Mucosa of descending colon (tissue), 3 donors: ENCODE results near the gene SERTAD2. TPM values are rescaled to one million over a fixed set of nuclear protein-coding genes. Genes with fewer than 3 reads are reported as not detected.

Experiments
- ATAC-seq: fragments of 200-7000 bp; cut with Tn5 transposase; one replicate; pipeline ENCODE4 v1.9.1; 2020; ENCODE audit warnings: mild to moderate bottlenecking, moderate library complexity
- DNase-seq, 3 donors: peaks; one replicate each; pipeline ENCODE4 v3.0.0-alpha.2; 2020
- H3K36me3 ChIP-seq: fragments of 200-600 bp; one replicate; pipeline ENCODE4 v1.8.0; 2021; ENCODE audit warnings: low read depth, mild to moderate bottlenecking
- H3K4me1 ChIP-seq: fragments of 200-600 bp; one replicate; pipeline ENCODE4 v1.8.0; 2021; ENCODE audit warnings: low read depth, mild to moderate bottlenecking
- H3K4me3 ChIP-seq: fragments of 200-600 bp; one replicate; pipeline ENCODE4 v1.8.0; 2021; ENCODE audit warnings: mild to moderate bottlenecking
- H3K9me3 ChIP-seq: fragments of 200-600 bp; one replicate; pipeline ENCODE4 v1.8.0; 2021; ENCODE audit warnings: mild to moderate bottlenecking
- CTCF ChIP-seq: fragments of 200-600 bp; IDR thresholded peaks from one replicate; pipeline ENCODE4 v1.8.0; 2022; ENCODE audit warnings: antibody characterized with exemption, mild to moderate bottlenecking
- intact Hi-C, 2 donors: fragments of 100-400 bp; cut with DNase I in 1 of 2; cut with micrococcal nuclease in 1 of 2; formaldehyde crosslinking; loops; one replicate each; pipeline versions ENCODE4 v1.11.0 to v1.11.1; 2022; cut with DNase I, micrococcal nuclease
- total RNA-seq, 3 donors: library from RNA; stranded (reverse); fragmentation: NEBNext Ultra II Directional in 2 of 3; extraction: Animal tissue kit (Norgen Biotek cat#: 25700) in 2 of 3; gene quantifications; one replicate each; pipeline versions ENCODE4 v1.2.1 to v1.2.4, GENCODE V29; 2021 to 2023
- donor health status: DM: no; HTN: no; CAD: no; lungs with moderate emphysema.
- donor health status: DM: no; HTN: no; CAD: no.
- donor health status: DM: no; HTN: yes; CAD: no.

SERTAD2 gene
- total RNA-seq, 3 donors from 2014 or later = 17.3 to 20.6 (median 20.6) TPM

GRCh38 chr2:64650722-64651338 lies 2.9 kb downstream of the SERTAD2 start:
- intact Hi-C loops = loop anchor here (5.0 to 10.0 kb wide), 2 partner anchors 101 to 104 kb away; no protein-coding TSS in a partner anchor
- Histone ChIP-seq H3K9me3 (no peaks in the 10 kb centered on the region), H3K4me3 (no peak overlapping the region), H3K36me3 (no peaks in the 10 kb centered on the region), H3K4me1 (peaks cover 41% of the 10 kb centered on the region)
- no peak for TF ChIP-seq CTCF
- DNase-seq = peak; percentile 70 to 76 (median 76)
- peak; percentile 26 for ATAC-seq

GRCh38 chr2:64650296-64650695 lies 3.4 kb downstream of the SERTAD2 start:
- DNase-seq (no peak), ATAC-seq (no peak)
- Histone ChIP-seq H3K36me3 (no peaks in the 10 kb centered on the region), H3K9me3 (no peaks in the 10 kb centered on the region), H3K4me3 (no peak overlapping the region), H3K4me1 (peaks cover 41% of the 10 kb centered on the region)
- intact Hi-C loops = loop anchor here (5.0 to 10.0 kb wide), 2 partner anchors 102 to 105 kb away; no protein-coding TSS in a partner anchor
- no peak for TF ChIP-seq CTCF

GRCh38 chr2:64649626-64650025 lies 4.1 kb downstream of the SERTAD2 start:
- no peaks in the 10 kb centered on the region for H3K36me3 ChIP-seq
- peaks cover 41% of the 10 kb centered on the region for H3K4me1 ChIP-seq
- ATAC-seq = peak; percentile 2
- intact Hi-C loops = loop anchor here (5.0 to 10.0 kb wide), 4 partner anchors 103 to 218 kb away; no protein-coding TSS in a partner anchor
- TF ChIP-seq CTCF = no peak
- DNase-seq = peak in 2 of 3 donors; percentile 51 to 69
- no peak overlapping the region for H3K4me3 ChIP-seq
- H3K9me3 ChIP-seq = no peaks in the 10 kb centered on the region

- peaks cover 41% of the 10 kb centered on the region for H3K4me1 ChIP-seq
- no peak for TF ChIP-seq CTCF
- no peak overlapping the region for H3K4me3 ChIP-seq
- no peaks in the 10 kb centered on the region for H3K9me3 ChIP-seq
- intact Hi-C loops = loop anchor here (5.0 to 10.0 kb wide), 2 partner anchors 186 to 218 kb away; no protein-coding TSS in a partner anchor
- peak in 2 of 3 donors; percentile 55 to 57 for DNase-seq
- peak; percentile 22 for ATAC-seq
- H3K36me3 ChIP-seq = no peaks in the 10 kb centered on the region
Observed at GRCh38 chr2:64649013-64649484, 4.7 kb downstream of the SERTAD2 start.

GRCh38 chr2:64646007-64646880 lies 7.5 kb downstream of the SERTAD2 start:
- H3K9me3 ChIP-seq = no peaks in the 10 kb centered on the region
- TF ChIP-seq CTCF = peak; percentile 77
- intact Hi-C loops = loop anchor here (5.0 to 10.0 kb wide), 2 partner anchors 189 to 221 kb away; no protein-coding TSS in a partner anchor
- no peak overlapping the region for H3K4me3 ChIP-seq
- DNase-seq = peak; percentile 88 to 97 (median 94)
- H3K4me1 ChIP-seq = peaks cover 27% of the 10 kb centered on the region
- peak; percentile 49 for ATAC-seq
- no peaks in the 10 kb centered on the region for H3K36me3 ChIP-seq
